ENCODE measurements around the gene GATA3. TPM values are rescaled to one million over a fixed set of nuclear protein-coding genes. Genes with fewer than 3 reads are reported as not detected.

GATA3 gene
- total RNA-seq, 1 experiment from 2014 or later = 5.0 TPM

DNA sequence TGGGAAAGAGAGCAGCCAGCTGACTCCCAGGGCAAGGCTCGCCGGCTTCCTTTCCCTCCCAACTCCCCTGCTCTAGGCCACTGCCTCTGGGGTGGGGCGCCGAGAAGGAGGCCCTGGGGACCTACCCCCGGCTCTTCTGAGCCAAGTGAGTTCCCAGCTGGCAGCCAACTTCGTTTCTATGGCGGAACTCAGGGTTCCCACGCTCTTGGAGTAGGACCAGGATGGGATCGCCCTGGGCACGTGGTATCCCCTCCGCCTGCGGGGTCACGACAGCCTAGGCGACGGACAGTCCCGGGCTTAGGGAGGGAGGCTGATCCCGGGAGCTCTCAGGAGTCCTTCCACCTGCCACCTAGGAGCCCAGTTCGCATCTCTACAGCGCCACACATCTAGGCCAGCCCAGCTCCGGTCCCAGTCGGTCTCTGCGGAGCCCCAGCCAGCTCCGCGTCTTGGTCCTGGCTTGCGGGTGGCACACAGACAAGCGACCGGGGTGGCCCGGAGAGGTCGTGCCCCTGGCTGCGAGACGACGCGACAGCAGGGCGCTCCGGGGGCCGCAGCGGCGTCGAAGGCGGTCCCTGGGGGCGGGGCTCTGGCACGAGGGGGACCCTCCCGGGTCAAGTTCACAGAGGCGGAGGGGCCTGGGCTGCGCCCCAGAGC lies 20.5 kb upstream of the GATA3 start:
- no peaks in the 10 kb centered on the region for H3K9me3 Mint-ChIP-seq (ENCODE audit: low read depth, unreplicated experiment)
- H3K4me1 Mint-ChIP-seq (ENCODE audit: low read depth, unreplicated experiment) = peaks cover 17% of the 10 kb centered on the region
- no TSS peak for BruUV-seq (replicated peaks)
- no peaks in the 10 kb centered on the region for H3K36me3 Mint-ChIP-seq (ENCODE audit: insufficient read depth, unreplicated experiment)
- peaks cover 55% of the 10 kb centered on the region for H3K27me3 Mint-ChIP-seq (ENCODE audit: unreplicated experiment)
- CTCF ChIA-PET = no interaction called here
- H3K4me3 Mint-ChIP-seq (ENCODE audit: low read depth, unreplicated experiment) = no peak overlapping the region
- TF ChIP-seq, protein P1, sequence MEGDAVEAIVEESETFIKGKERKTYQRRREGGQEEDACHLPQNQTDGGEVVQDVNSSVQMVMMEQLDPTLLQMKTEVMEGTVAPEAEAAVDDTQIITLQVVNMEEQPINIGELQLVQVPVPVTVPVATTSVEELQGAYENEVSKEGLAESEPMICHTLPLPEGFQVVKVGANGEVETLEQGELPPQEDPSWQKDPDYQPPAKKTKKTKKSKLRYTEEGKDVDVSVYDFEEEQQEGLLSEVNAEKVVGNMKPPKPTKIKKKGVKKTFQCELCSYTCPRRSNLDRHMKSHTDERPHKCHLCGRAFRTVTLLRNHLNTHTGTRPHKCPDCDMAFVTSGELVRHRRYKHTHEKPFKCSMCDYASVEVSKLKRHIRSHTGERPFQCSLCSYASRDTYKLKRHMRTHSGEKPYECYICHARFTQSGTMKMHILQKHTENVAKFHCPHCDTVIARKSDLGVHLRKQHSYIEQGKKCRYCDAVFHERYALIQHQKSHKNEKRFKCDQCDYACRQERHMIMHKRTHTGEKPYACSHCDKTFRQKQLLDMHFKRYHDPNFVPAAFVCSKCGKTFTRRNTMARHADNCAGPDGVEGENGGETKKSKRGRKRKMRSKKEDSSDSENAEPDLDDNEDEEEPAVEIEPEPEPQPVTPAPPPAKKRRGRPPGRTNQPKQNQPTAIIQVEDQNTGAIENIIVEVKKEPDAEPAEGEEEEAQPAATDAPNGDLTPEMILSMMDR (IDR thresholded peaks at IDR 0.05; ENCODE audit: unreplicated experiment) = no peak
- DNase-seq = no peak
- H3K27ac Mint-ChIP-seq (ENCODE audit: unreplicated experiment) = no peak overlapping the region
- intact Hi-C loops (cut with micrococcal nuclease; ENCODE audit: unreplicated experiment) = no loop called here

DNA sequence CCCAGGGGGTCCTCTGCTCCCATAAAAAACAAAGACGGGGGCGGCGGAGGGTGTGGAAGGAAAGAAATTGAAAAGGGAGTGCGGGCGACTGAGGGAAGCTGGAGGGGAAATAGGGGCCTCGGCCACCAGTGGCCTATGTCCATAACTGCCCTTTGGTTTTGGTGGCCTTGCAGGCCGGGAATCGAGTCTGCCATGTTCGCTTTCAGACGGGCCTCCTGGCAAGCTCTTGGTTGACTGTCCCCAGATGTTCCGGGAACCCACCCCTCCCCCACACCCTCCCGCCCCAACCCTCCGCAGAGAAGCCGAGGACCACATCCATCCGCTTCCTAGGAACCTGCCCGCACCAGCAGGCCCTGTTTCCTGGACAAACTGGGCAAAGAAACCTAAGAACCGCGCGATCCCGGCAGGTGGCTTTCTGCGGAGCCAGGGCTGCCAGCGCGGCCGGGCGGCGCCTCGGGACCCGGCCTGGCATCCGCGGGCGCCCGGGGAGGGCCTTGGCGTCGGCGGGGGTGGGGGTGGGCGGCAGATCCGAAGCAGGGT lies 20.0 kb upstream of the GATA3 start:
- BruUV-seq (replicated peaks) = no TSS peak
- Mint-ChIP-seq H3K4me3 (ENCODE audit: low read depth, unreplicated experiment) (no peak overlapping the region), H3K9me3 (ENCODE audit: low read depth, unreplicated experiment) (no peaks in the 10 kb centered on the region), H3K27me3 (ENCODE audit: unreplicated experiment) (peaks cover 61% of the 10 kb centered on the region), H3K4me1 (ENCODE audit: low read depth, unreplicated experiment) (peaks cover 23% of the 10 kb centered on the region), H3K27ac (ENCODE audit: unreplicated experiment) (no peak overlapping the region), H3K36me3 (ENCODE audit: insufficient read depth, unreplicated experiment) (no peaks in the 10 kb centered on the region)
- CTCF ChIA-PET = no interaction called here
- no peak for DNase-seq
- TF ChIP-seq, protein P1 (IDR thresholded peaks at IDR 0.05; ENCODE audit: unreplicated experiment) = no peak
- intact Hi-C loops (cut with micrococcal nuclease; ENCODE audit: unreplicated experiment) = no loop called here

DNA sequence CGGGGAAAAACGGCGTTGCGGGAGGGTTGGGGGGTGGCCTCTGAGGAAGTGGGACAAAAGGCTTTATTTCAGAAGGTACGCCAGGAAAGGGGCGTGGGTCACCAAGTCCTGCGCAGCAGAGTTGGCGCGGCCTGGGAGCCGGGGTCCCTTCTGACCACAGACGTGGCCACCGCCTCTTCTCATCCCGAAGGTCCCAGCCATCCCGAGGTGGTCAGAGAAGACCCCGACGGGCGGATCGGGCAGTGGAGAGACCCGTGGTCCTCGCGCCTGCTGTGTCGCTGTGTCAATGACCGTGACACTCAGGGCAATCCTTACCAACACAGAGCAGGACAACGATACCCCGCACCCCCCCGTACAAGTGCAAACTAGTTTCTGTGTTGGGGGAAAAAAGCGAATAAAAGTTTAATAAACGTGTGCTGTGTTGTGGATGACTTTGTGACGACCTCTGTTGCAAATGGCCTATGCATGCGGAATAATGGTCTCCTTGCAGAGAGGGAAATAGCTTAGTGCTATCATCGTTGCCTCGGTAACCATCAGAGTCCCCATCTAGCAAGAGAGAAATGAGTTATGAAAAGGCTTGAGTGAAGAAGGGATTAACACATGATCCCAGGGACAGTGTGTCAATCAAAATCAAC lies 19.4 kb upstream of the GATA3 start:
- Mint-ChIP-seq H3K27me3 (ENCODE audit: unreplicated experiment) (peaks cover 67% of the 10 kb centered on the region), H3K4me3 (ENCODE audit: low read depth, unreplicated experiment) (no peak overlapping the region), H3K4me1 (ENCODE audit: low read depth, unreplicated experiment) (peaks cover 25% of the 10 kb centered on the region), H3K27ac (ENCODE audit: unreplicated experiment) (no peak overlapping the region), H3K9me3 (ENCODE audit: low read depth, unreplicated experiment) (no peaks in the 10 kb centered on the region), H3K36me3 (ENCODE audit: insufficient read depth, unreplicated experiment) (no peaks in the 10 kb centered on the region)
- no peak for DNase-seq
- BruUV-seq (replicated peaks) = no TSS peak
- CTCF ChIA-PET = interaction anchor here (0.7 kb wide), 1 partner anchor 717 kb away, joined by 5 read pairs; no protein-coding TSS in a partner anchor
- TF ChIP-seq, protein P1 (IDR thresholded peaks at IDR 0.05; ENCODE audit: unreplicated experiment) = no peak
- intact Hi-C loops (cut with micrococcal nuclease; ENCODE audit: unreplicated experiment) = no loop called here

DNA sequence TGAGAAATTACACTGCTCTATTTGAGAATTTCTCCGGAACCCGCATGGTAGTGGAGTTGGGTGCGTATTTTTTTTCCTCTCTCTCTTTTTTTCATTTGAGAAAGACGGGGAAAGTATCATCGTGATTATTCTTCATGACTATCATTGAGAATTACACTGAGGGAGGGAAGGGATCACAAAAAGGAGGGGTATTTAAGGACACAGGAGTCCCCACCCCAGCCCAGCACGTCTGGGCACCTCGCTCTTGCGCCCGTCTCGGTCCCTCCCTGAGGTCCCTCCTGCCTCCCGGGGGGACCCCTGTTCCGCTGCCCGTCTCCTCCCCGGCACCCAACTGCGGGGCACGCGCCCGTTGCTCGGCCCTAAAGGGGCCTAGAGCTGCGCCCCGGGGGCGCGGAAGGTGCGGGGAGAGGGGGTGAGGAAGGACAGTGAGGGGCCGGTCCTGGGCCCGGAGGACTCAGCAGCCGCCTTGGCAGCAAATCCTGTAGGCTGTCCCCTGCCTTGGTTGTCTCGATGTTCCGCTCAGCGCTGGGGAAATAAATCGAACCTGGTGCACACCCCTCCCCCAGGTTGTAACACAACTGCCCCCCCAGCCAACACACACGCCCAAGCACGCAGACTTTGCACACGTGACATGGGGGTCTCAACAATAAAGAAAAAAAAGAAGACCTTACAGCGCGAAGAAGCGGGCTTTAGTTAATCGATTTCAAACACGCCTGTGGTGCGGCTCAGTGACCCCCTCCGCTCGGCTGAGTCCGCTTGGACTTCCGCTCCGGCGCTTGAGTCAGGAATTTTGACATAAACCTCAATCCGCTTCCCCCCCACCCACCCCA lies 18.6 kb upstream of the GATA3 start:
- TF ChIP-seq, protein P1 (IDR thresholded peaks at IDR 0.05; ENCODE audit: unreplicated experiment) = no peak
- DNase-seq = no peak
- Mint-ChIP-seq H3K36me3 (ENCODE audit: insufficient read depth, unreplicated experiment) (no peaks in the 10 kb centered on the region), H3K27me3 (ENCODE audit: unreplicated experiment) (peaks cover 69% of the 10 kb centered on the region), H3K4me1 (ENCODE audit: low read depth, unreplicated experiment) (peaks cover 25% of the 10 kb centered on the region), H3K9me3 (ENCODE audit: low read depth, unreplicated experiment) (no peaks in the 10 kb centered on the region), H3K27ac (ENCODE audit: unreplicated experiment) (no peak overlapping the region), H3K4me3 (ENCODE audit: low read depth, unreplicated experiment) (no peak overlapping the region)
- CTCF ChIA-PET = interaction anchor here (0.7 kb wide), 1 partner anchor 716 kb away, joined by 5 read pairs; no protein-coding TSS in a partner anchor
- no TSS peak for BruUV-seq (replicated peaks)
- intact Hi-C loops (cut with micrococcal nuclease; ENCODE audit: unreplicated experiment) = no loop called here
